HAP-1 (cell line): ENCODE data around the gene HOXA3.
A peak's percentile ranks its signal among the peaks of the same experiment; 100 is the strongest.

Source experiments
- DNase-seq, 2 experiments: peaks; one replicate each; pipeline ENCODE4 v3.0.0-alpha.2; 2016 to 2020; ENCODE audit warnings: low spot score in 2 of 2
- H3K27me3 ChIP-seq: fragments of 250-450 bp; sonication (Bioruptor Pico); 2 replicates; pipeline ENCODE4 v1.5.1; 2020; ENCODE audit warnings: low read depth, mild to moderate bottlenecking, moderate library complexity
- H3K36me3 ChIP-seq: fragments of 250-450 bp; sonication (Bioruptor Pico); replicated peaks from 2 replicates; pipeline ENCODE4 v1.5.1; 2020; ENCODE audit warnings: mild to moderate bottlenecking
- H3K4me1 ChIP-seq: fragments of 250-450 bp; sonication (Bioruptor Pico); 2 replicates; pipeline ENCODE4 v1.5.1; 2020; ENCODE audit warnings: mild to moderate bottlenecking
- H3K4me3 ChIP-seq: fragments of 250-450 bp; sonication (Bioruptor Pico); 2 replicates; pipeline ENCODE4 v1.5.1; 2020; ENCODE audit warnings: mild to moderate bottlenecking, moderate library complexity
- H3K9me3 ChIP-seq: fragments of 250-450 bp; sonication (Bioruptor Pico); 2 replicates; pipeline ENCODE4 v1.5.1; 2020; ENCODE audit warnings: mild to moderate bottlenecking, moderate library complexity
- in situ Hi-C: fragments of 300-500 bp; cut with MboI; formaldehyde crosslinking; loops from 3 replicates; pipeline ENCODE4 v1.14.3; 2020; ENCODE audit warnings: low sequenced_read_pairs, inconsistent platforms, mixed read lengths

The HOXA3 gene

GRCh38 chr7:27129729-27130539 is 22.4 kb downstream of the HOXA3 start:
- DNase-seq: no peak
- in situ Hi-C loops: no loop called here
- H3K4me1 ChIP-seq: peaks cover 17% of the 10 kb centered on the region
- no peaks in the 10 kb centered on the region for H3K27me3 ChIP-seq
- H3K36me3 ChIP-seq: peaks cover 14% of the 10 kb centered on the region; the same call in 1 of the 2 replicates
- no peaks in the 10 kb centered on the region for H3K9me3 ChIP-seq
- H3K4me3 ChIP-seq: no peak overlapping the region

DNA sequence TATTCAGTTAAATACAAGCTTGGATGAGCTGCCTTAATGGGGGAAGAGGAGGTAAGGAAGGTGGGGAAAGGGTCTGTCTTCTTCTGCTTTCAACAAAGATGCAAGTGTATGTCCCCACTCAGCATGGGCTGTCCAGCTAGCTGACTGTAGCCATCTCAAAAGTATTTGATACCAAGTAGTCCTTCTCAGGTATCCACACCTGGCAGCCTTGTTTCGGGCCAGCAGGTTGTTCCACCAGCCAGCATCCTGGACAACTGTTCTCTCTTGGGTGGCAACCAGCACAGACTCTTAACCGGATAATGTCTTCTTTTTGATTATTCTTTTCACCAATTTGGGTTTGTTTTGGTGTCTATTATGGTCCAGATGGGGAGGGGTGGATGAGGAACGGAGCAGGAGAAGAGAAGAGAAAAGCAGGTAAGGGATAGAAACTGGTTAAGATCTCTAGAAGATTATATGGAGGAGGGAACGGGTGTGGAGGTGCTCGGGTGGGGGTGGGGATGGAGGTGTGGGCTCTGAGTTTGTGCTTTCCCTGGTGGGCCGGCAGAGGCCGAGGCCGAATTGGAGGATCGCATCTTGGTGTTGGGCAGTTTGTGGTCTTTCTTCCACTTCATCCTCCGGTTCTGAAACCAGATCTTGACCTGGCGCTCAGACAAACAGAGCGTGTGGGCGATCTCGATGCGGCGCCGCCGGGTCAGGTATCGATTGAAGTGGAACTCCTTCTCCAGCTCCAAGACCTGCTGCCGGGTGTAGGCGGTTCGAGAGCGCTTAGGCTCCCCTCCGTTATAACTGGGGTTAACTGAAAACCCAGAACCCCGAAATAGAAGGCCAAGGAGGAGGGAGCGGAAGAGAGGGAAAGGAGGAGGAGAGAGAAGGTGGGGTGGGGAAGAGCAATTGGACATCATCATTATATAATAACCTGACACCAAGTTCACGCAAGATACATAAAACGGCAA is 23.3 kb downstream of the HOXA3 start:
- in situ Hi-C loops: no loop called here
- Histone ChIP-seq H3K4me3 (no peak overlapping the region), H3K27me3 (no peaks in the 10 kb centered on the region), H3K4me1 (peaks cover 17% of the 10 kb centered on the region), H3K36me3 (peaks cover 14% of the 10 kb centered on the region; the same call in 1 of the 2 replicates), H3K9me3 (no peaks in the 10 kb centered on the region)
- DNase-seq: no peak

GRCh38 chr7:27128034-27128433 is 24.3 kb downstream of the HOXA3 start:
- no peaks in the 10 kb centered on the region for H3K27me3 ChIP-seq
- H3K4me1 ChIP-seq: peaks cover 17% of the 10 kb centered on the region
- no peak overlapping the region for H3K4me3 ChIP-seq
- in situ Hi-C loops: no loop called here
- no peaks in the 10 kb centered on the region for H3K9me3 ChIP-seq
- DNase-seq: no peak
- H3K36me3 ChIP-seq: peaks cover 14% of the 10 kb centered on the region; the same call in 1 of the 2 replicates

- no peaks in the 10 kb centered on the region for H3K9me3 ChIP-seq
- peaks cover 14% of the 10 kb centered on the region; the same call in 1 of the 2 replicates for H3K36me3 ChIP-seq
- H3K27me3 ChIP-seq: no peaks in the 10 kb centered on the region
- H3K4me3 ChIP-seq: no peak overlapping the region
- in situ Hi-C loops: no loop called here
- peaks cover 17% of the 10 kb centered on the region for H3K4me1 ChIP-seq
- DNase-seq: peak in 1 of 2 experiments; percentile 69
Observed at GRCh38 chr7:27126596-27127327, 25.6 kb downstream of the HOXA3 start.

GRCh38 chr7:27125986-27126394 is 26.4 kb downstream of the HOXA3 start:
- H3K4me1 ChIP-seq: peaks cover 17% of the 10 kb centered on the region
- H3K36me3 ChIP-seq: peaks cover 11% of the 10 kb centered on the region; the same call in 1 of the 2 replicates
- DNase-seq: no peak
- H3K9me3 ChIP-seq: no peaks in the 10 kb centered on the region
- in situ Hi-C loops: no loop called here
- H3K4me3 ChIP-seq: no peak overlapping the region
- no peaks in the 10 kb centered on the region for H3K27me3 ChIP-seq

GRCh38 chr7:27124902-27125689 is 27.3 kb downstream of the HOXA3 start:
- DNase-seq: no peak
- Histone ChIP-seq H3K36me3 (peaks cover 11% of the 10 kb centered on the region; the same call in 1 of the 2 replicates), H3K9me3 (no peaks in the 10 kb centered on the region), H3K4me1 (peaks cover 17% of the 10 kb centered on the region), H3K4me3 (no peak overlapping the region), H3K27me3 (no peaks in the 10 kb centered on the region)
- in situ Hi-C loops: no loop called here

DNA sequence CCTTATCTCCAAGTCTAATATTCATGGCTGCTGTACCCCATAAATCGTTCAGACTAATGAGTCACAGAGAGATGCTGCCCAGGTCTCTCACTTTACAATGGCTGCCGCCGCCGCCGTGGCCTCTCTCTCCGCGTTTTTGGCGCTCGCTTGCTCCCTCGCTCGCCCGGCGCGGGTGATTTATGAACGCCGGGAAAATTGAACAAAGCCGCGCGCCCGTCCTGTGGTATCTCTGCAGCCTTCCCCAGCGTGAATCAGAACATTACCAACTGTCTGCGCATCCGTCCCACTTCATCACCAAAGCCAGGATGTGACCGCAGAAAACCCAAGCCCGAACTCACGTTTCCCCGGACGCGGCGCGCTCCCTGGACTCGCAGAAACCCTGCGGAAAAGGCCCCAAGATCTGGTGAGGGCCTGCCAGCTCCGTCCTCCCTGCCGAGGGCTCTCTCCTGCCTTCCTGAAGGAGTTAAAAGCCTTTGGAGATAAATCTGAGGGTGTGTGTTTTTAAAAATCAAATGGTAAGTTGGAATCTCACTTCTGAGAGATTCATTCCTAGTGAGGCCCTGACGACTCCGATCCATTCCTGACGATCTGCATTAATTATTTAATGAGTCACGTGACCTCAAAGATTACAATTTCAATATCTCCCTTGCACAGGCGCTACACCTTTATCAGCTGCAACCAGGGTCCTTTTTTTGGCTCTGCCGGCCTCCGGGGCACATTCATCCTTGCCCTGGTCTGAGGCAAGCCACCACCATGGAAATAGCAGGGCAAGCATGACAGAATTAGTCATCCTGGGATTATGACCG is 28.1 kb downstream of the HOXA3 start:
- H3K4me3 ChIP-seq: no peak overlapping the region
- peaks cover 6% of the 10 kb centered on the region; the same call in 1 of the 2 replicates for H3K36me3 ChIP-seq
- no peaks in the 10 kb centered on the region for H3K9me3 ChIP-seq
- H3K27me3 ChIP-seq: no peaks in the 10 kb centered on the region
- H3K4me1 ChIP-seq: peaks cover 17% of the 10 kb centered on the region
- in situ Hi-C loops: no loop called here
- no peak for DNase-seq

DNA sequence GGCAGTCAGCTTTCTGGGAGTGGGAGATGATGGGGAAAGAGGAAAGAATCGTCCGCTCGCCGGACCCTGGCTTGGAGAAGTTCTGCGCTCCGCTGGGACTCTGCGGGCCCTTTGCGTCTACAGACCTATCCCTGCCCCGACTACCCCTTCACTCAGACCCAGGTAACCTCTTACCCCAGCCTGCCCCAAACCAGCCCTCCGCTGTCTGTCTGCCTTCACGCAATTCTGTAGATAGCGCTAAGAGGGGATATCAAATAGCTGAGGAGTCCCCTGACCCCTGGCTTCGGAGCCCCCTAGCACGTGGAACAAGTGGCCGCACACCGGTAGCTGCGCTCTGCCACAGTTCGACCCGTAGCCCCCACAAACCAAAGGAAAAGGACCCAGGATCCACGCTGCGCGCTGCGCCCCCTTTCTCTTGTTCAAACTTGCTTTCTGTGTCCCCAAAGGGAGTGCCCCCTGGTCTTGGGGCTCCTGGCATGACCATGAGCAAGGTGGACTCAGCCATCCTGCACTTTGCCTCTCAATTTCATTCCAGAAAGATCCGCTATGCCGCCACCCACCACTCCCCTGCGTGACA is 28.8 kb downstream of the HOXA3 start:
- Histone ChIP-seq H3K4me3 (no peak overlapping the region), H3K36me3 (no peaks in the 10 kb centered on the region; the same call in 1 of the 2 replicates), H3K27me3 (no peaks in the 10 kb centered on the region), H3K4me1 (peaks cover 17% of the 10 kb centered on the region), H3K9me3 (no peaks in the 10 kb centered on the region)
- in situ Hi-C loops: no loop called here
- no peak for DNase-seq

DNA sequence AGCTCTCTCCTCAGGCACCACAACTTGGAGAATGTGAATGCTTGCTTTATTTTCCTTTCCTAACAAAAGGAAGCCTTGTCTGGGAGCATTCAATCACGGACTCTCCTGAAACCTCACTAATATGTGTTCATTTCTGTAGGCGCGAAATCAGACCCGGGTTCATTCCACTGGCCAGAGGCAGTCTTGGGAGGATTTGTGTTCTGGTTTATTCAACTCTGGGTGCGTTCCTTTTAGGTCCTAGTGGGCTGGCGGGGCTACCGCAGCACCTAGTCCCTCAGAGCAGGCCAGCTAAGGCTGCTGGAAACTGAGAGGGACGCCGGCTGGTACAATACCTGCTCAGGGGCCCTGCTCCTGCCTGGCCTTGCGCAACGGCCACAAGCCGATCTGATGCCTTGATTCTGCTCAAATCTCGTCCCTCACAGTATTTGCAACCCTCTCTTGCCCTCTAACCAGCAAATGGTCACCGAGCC is 29.3 kb downstream of the HOXA3 start:
- Histone ChIP-seq H3K4me1 (peaks cover 15% of the 10 kb centered on the region), H3K4me3 (no peak overlapping the region), H3K36me3 (no peaks in the 10 kb centered on the region; the same call in 1 of the 2 replicates), H3K9me3 (no peaks in the 10 kb centered on the region), H3K27me3 (no peaks in the 10 kb centered on the region)
- no peak for DNase-seq
- in situ Hi-C loops: no loop called here

- DNase-seq: no peak
- H3K4me3 ChIP-seq: no peak overlapping the region
- peaks cover 9% of the 10 kb centered on the region for H3K4me1 ChIP-seq
- no peaks in the 10 kb centered on the region for H3K9me3 ChIP-seq
- in situ Hi-C loops: no loop called here
- no peaks in the 10 kb centered on the region; the same call in 1 of the 2 replicates for H3K36me3 ChIP-seq
- H3K27me3 ChIP-seq: no peaks in the 10 kb centered on the region
Observed at GRCh38 chr7:27122077-27122910, 30.1 kb downstream of the HOXA3 start.

DNA sequence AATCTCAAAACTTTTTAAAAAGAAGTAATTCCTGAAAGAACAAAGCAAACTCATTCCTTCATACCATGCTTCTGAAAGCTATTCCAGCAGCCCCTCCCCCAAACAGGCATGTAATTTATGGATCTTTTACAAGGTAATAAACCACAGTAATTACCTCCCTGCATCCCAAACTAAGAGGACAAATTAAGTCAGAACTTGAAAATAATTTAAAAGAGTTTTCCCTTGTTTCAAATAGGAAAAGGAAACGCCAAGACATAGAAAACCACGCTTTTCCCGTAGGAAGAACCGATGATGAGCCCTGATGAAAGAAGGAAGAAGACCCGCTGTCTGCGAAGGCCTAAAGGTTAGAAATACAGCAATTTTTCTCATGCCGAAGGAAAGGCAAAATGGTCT is 30.7 kb downstream of the HOXA3 start:
- Histone ChIP-seq H3K36me3 (no peaks in the 10 kb centered on the region; the same call in 1 of the 2 replicates), H3K9me3 (no peaks in the 10 kb centered on the region), H3K4me3 (no peak overlapping the region), H3K27me3 (no peaks in the 10 kb centered on the region), H3K4me1 (peaks cover 3% of the 10 kb centered on the region)
- in situ Hi-C loops: no loop called here
- no peak for DNase-seq
